ENCODE data around the gene PRR12. TPM values are rescaled to one million over a fixed set of nuclear protein-coding genes. Genes with fewer than 3 reads are reported as not detected.

Gene PRR12
- total and polyA plus RNA-seq, 4 donors = 0.86 to 3.5 (median 2.8) TPM

- TF ChIP-seq RXRA (IDR thresholded peaks at IDR 0.05) = no peak
- no peak for TF ChIP-seq ATF3 (IDR thresholded peaks at IDR 0.05)
- no peak for TF ChIP-seq GABPA (IDR thresholded peaks at IDR 0.05 in 1 of 2, conservative IDR thresholded peaks at IDR 0.05 in 1 of 2)
- TF ChIP-seq, protein P1, sequence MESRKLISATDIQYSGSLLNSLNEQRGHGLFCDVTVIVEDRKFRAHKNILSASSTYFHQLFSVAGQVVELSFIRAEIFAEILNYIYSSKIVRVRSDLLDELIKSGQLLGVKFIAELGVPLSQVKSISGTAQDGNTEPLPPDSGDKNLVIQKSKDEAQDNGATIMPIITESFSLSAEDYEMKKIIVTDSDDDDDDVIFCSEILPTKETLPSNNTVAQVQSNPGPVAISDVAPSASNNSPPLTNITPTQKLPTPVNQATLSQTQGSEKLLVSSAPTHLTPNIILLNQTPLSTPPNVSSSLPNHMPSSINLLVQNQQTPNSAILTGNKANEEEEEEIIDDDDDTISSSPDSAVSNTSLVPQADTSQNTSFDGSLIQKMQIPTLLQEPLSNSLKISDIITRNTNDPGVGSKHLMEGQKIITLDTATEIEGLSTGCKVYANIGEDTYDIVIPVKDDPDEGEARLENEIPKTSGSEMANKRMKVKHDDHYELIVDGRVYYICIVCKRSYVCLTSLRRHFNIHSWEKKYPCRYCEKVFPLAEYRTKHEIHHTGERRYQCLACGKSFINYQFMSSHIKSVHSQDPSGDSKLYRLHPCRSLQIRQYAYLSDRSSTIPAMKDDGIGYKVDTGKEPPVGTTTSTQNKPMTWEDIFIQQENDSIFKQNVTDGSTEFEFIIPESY (IDR thresholded peaks at IDR 0.05) = no peak
- TF ChIP-seq, protein P2, sequence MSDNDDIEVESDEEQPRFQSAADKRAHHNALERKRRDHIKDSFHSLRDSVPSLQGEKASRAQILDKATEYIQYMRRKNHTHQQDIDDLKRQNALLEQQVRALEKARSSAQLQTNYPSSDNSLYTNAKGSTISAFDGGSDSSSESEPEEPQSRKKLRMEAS (IDR thresholded peaks at IDR 0.05) = no peak
- TF ChIP-seq TAF1 (conservative IDR thresholded peaks at IDR 0.05) = no peak
- TF ChIP-seq NR2F2 (IDR thresholded peaks at IDR 0.05) = no peak
- TF ChIP-seq YY1 (IDR thresholded peaks at IDR 0.05) = no peak
- TF ChIP-seq, protein P3, sequence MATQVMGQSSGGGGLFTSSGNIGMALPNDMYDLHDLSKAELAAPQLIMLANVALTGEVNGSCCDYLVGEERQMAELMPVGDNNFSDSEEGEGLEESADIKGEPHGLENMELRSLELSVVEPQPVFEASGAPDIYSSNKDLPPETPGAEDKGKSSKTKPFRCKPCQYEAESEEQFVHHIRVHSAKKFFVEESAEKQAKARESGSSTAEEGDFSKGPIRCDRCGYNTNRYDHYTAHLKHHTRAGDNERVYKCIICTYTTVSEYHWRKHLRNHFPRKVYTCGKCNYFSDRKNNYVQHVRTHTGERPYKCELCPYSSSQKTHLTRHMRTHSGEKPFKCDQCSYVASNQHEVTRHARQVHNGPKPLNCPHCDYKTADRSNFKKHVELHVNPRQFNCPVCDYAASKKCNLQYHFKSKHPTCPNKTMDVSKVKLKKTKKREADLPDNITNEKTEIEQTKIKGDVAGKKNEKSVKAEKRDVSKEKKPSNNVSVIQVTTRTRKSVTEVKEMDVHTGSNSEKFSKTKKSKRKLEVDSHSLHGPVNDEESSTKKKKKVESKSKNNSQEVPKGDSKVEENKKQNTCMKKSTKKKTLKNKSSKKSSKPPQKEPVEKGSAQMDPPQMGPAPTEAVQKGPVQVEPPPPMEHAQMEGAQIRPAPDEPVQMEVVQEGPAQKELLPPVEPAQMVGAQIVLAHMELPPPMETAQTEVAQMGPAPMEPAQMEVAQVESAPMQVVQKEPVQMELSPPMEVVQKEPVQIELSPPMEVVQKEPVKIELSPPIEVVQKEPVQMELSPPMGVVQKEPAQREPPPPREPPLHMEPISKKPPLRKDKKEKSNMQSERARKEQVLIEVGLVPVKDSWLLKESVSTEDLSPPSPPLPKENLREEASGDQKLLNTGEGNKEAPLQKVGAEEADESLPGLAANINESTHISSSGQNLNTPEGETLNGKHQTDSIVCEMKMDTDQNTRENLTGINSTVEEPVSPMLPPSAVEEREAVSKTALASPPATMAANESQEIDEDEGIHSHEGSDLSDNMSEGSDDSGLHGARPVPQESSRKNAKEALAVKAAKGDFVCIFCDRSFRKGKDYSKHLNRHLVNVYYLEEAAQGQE (IDR thresholded peaks at IDR 0.05) = no peak
- no peak for TF ChIP-seq CTCF (IDR thresholded peaks at IDR 0.05; ENCODE audit: low read depth, low read length, missing input control)
- no peak for TF ChIP-seq SP1 (IDR thresholded peaks at IDR 0.05)
- TF ChIP-seq HNF4G (IDR thresholded peaks at IDR 0.05) = no peak
- no peak for TF ChIP-seq EGR1 (IDR thresholded peaks at IDR 0.05; ENCODE audit: low read depth in 2 of 2)
- TF ChIP-seq RAD21 (IDR thresholded peaks at IDR 0.05) = no peak
- H3K27ac ChIP-seq (ENCODE audit: low read depth in 1 of 2, low read length in 2 of 2) = no peak overlapping the region
- no peak for DNase-seq (ENCODE audit: low spot score)
- H3K36me3 ChIP-seq (ENCODE audit: control insufficient read depth in 4 of 4, insufficient read depth in 3 of 4, low read depth in 1 of 4, low read length in 3 of 4) = peaks cover 18 to 40% (median 22%) of the 10 kb centered on the region in 4 donors
- no peak overlapping the region for H3K9ac ChIP-seq (ENCODE audit: low read depth in 1 of 2, low read length in 2 of 2)
- no peaks in the 10 kb centered on the region for H3K4me1 ChIP-seq (ENCODE audit: control insufficient read depth in 4 of 4, insufficient read depth in 4 of 4, low read length in 3 of 4)
- H3K4me3 ChIP-seq (ENCODE audit: low read depth in 1 of 3, low read length in 3 of 3) = no peak overlapping the region
- H3K27me3 ChIP-seq (ENCODE audit: control insufficient read depth in 4 of 4, insufficient read depth in 4 of 4, low read length in 3 of 4) = no peaks in the 10 kb centered on the region
- WGBS = 95% methylated on average over 26 of the region's 26 CpGs
- H3K9me3 ChIP-seq (ENCODE audit: control insufficient read depth in 4 of 4, low read length in 3 of 4) = no peaks in the 10 kb centered on the region
These were observed 8.7 kb downstream of the PRR12 start for GRCh38 chr19:49599378-49600295.

Data from liver (tissue), 9 donors.